GM12878 (cell line): Measurements from ENCODE around the gene CCDC88C.

Experiments
- TCF12 ChIP-seq: IDR thresholded peaks from 2 replicates; pipeline ENCODE4 v1.6.1; 2011; ENCODE audit warnings: low read depth, mild to moderate bottlenecking, low read length
- TF ChIP-seq, protein P1 (sequence below): IDR thresholded peaks from 2 replicates; pipeline ENCODE4 v1.6.1; 2012; ENCODE audit warnings: low read length, inconsistent platforms

DNA sequence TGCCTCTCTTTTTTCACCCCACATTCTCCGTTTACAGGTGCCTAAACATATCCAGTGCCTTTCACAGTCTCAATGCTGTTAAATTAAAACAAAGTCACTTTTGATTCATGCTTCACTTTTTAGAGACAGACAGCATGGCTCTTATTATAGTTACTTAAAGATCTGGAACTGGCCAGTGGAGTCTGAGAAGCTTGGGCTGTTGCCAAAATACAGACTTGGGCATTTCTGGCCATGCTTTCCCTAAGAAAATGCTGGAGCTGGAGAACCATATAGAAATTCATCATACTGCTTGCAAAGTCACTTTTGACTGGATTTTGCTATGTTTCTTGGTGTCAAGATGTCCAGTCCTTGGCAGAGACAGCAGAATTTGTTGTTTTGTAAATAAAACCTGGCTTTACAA, 161.0 kb downstream of the CCDC88C start:
- TF ChIP-seq, protein P1, sequence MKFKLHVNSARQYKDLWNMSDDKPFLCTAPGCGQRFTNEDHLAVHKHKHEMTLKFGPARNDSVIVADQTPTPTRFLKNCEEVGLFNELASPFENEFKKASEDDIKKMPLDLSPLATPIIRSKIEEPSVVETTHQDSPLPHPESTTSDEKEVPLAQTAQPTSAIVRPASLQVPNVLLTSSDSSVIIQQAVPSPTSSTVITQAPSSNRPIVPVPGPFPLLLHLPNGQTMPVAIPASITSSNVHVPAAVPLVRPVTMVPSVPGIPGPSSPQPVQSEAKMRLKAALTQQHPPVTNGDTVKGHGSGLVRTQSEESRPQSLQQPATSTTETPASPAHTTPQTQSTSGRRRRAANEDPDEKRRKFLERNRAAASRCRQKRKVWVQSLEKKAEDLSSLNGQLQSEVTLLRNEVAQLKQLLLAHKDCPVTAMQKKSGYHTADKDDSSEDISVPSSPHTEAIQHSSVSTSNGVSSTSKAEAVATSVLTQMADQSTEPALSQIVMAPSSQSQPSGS, result no peak
- no peak for TF ChIP-seq TCF12
